ENCODE data around the gene SENP3.

SENP3 gene

GRCh38 chr17:7561589-7562207, at the start of gene SENP3:
TSS of gene SENP3 (plus strand) at chr17:7561919. CDS start at chr17:7563077, 1,158 bp downstream.
- DNase-seq (ENCODE audit: low spot score), result peak; percentile 98

- DNase-seq (ENCODE audit: low spot score), result no peak
These were observed 49.6 kb upstream of the SENP3 start for GRCh38 chr17:7512105-7512504.

DNA sequence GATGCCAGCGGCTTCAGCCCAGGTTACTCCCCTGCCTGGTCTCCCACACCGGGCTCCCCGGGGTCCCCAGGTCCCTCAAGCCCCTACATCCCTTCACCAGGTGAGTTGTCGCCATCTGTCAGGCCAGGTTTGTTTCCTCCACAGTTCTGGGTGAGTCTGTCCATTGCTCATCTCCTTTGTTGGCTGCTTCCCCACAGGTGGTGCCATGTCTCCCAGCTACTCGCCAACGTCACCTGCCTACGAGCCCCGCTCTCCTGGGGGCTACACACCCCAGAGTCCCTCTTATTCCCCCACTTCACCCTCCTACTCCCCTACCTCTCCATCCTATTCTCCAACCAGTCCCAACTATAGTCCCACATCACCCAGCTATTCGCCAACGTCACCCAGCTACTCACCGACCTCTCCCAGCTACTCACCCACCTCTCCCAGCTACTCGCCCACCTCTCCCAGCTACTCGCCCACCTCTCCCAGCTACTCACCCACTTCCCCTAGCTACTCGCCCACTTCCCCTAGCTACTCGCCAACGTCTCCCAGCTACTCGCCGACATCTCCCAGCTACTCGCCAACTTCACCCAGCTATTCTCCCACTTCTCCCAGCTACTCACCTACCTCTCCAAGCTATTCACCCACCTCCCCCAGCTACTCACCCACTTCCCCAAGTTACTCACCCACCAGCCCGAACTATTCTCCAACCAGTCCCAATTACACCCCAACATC, 48.7 kb upstream of the SENP3 start:
- DNase-seq (ENCODE audit: low spot score), result no peak

GRCh38 chr17:7513850-7514419, 47.8 kb upstream of the SENP3 start:
- DNase-seq (ENCODE audit: low spot score), result no peak

GRCh38 chr17:7515911-7516610, 45.7 kb upstream of the SENP3 start:
- DNase-seq (ENCODE audit: low spot score), result no peak

- no peak for DNase-seq (ENCODE audit: low spot score)
These were observed 38.7 kb upstream of the SENP3 start for GRCh38 chr17:7523033-7523432.

DNA sequence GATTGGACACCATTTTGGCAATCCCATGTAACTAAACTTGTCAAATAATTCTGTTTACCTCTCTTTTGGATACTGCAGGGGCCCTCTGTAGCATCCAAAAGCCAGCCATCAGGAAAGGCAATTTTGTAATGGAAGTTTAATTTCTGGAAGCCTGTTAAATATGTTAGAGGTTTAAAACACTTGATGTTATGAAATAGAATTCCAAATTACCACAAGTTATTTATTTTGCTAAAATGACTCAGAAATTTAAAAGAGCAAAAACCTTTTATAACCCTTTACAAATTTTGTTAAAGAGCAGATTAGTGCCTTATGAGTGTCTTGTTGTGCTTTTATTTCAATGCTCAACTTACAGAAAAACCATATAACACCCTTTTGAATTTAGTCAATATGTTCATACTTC, 32.9 kb upstream of the SENP3 start:
- DNase-seq (ENCODE audit: low spot score), result no peak

GRCh38 chr17:7530023-7530900, 31.5 kb upstream of the SENP3 start:
- DNase-seq (ENCODE audit: low spot score), result no peak

DNA sequence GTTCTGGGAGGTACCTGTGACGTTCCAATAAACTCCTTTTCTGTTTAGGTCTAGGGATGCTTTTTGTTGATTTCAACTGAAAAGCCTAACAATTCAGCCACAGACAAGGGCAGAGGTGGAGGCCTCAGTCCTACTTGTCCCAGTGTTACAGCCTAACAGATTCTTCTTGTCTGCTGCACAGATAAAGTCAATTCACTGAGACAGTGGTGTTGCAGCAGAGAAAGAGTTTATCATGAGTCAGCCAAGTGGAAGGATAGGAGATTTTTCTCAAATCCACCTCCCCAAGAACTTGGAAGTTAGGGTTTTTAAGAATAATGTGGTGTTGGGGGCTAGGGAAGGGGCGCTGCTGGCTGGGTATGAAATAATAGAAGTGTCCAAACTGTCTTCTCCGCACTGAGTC, 23.7 kb upstream of the SENP3 start:
- DNase-seq (ENCODE audit: low spot score), result no peak

GRCh38 chr17:7538891-7539545, 22.7 kb upstream of the SENP3 start:
- no peak for DNase-seq (ENCODE audit: low spot score)

- DNase-seq (ENCODE audit: low spot score), result no peak
These were observed 20.6 kb upstream of the SENP3 start for GRCh38 chr17:7541074-7541621.

- DNase-seq (ENCODE audit: low spot score), result no peak
These were observed 16.8 kb upstream of the SENP3 start for GRCh38 chr17:7544911-7545310.

DNA sequence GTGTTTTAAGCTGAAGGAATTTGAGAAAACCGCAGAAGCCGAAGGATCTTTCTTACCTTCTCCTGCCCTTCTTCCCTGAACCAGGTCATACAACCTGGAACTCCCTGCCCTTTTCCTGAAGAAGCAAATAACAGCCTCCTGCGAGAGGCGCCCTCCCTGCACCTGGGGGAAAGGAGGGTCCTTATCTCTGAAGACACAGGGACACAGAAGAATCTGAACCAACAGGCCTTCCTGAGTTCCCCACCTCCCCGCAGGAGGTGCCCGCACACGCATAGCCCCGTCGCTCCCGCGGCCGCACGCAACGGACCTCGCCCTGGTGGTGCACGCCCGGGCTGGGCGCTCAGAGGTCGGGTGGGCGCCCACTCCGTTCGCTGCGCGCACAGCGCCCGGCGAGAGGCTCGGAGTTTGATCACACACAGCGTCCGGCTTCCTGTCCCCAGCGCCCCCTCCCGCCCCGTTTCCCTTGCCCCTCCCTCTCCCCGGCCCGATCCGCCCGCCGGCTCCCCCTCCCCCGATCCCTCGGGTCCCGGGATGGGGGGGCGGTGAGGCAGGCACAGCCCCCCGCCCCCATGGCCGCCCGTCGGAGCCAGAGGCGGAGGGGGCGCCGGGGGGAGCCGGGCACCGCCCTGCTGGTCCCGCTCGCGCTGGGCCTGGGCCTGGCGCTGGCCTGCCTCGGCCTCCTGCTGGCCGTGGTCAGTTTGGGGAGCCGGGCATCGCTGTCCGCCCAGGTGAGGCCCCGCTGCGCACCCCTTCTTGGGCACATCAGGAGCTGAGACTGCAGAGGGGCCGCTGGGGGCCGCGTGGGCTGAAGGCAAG, 12.9 kb upstream of the SENP3 start, which contains the start of gene TNFSF12:
TSS of gene TNFSF12 (plus strand) at position 474 of the 816 bp plus-strand sequence. CDS start at position 570, 96 bp downstream.
- DNase-seq (ENCODE audit: low spot score), result no peak

GRCh38 chr17:7549401-7550055, 12.2 kb upstream of the SENP3 start:
- DNase-seq (ENCODE audit: low spot score), result no peak

DNA sequence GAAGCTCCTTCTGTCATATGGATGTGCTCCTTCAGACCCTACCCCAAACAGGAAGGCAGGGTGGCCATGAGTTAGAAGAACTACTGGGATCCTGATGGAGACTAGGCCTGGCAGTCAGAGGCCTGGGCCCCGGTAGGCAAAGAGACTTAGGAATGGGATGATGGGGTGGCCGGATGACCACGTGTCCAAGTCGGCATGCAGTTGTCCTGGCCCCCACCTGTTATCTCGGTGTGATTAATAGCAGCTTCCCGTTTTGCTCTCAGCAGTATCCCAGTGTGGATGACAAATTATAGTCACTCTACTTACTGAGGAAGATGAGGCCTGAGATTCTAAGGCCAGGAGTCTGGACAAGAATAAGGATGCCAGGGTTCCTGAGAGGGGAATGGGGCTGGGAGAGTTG, 11.4 kb upstream of the SENP3 start:
- no peak for DNase-seq (ENCODE audit: low spot score)

- DNase-seq (ENCODE audit: low spot score), result no peak
These were observed 10.3 kb upstream of the SENP3 start for GRCh38 chr17:7551396-7551795.

- DNase-seq (ENCODE audit: low spot score), result no peak
These were observed 9.1 kb upstream of the SENP3 start for GRCh38 chr17:7552621-7553051.

GRCh38 chr17:7553356-7553755, 8.4 kb upstream of the SENP3 start:
- no peak for DNase-seq (ENCODE audit: low spot score)

DNA sequence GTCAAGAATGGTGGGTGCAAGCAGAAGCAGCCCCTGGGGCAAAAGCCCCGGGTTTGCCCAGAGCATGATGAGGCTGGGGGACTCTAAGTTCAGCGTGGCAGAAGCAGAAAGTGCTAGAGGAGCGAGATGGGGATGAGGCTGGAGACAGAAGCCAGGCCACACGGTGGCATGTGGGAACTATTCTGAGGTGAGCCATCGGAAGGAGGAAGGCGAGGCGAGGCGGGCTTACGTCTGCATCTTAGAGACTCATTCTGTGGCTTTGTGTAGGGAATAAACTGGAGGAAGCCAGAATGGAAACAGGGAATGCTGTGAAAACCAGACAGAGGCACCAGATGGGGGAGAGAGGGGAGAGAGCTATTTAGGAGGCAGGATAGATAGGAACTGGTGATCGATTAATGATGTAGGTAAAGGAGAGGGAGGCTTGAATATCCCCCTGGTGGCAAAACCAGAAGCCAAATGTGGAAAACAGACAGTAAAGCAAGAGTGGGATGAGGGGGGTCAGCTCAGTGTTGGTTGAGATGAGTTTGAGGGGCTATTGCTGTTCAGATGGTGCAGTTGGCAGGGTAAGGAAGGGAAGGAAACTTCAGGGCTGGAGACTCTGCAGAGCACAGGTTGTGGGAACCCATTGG, 6.3 kb upstream of the SENP3 start:
- DNase-seq (ENCODE audit: low spot score), result no peak
